ENCODE measurements around the gene ADORA1. TPM values are rescaled to one million over a fixed set of nuclear protein-coding genes. Genes with fewer than 3 reads are reported as not detected.

Gene ADORA1
- total and polyA plus RNA-seq, 2 of the 13 experiments (the other 11 are each of a cell fraction or from before 2014, with no cell fraction given): 0.11 TPM; not detected in 1

GRCh38 chr1:203078478-203078877 lies 49.0 kb upstream of the ADORA1 start:
- no TSS peak for BruUV-seq (replicated peaks)

GRCh38 chr1:203080456-203080855 lies 47.1 kb upstream of the ADORA1 start:
- Histone ChIP-seq H2AFZ (ENCODE audit: low read length) (no peak overlapping the region), H3K4me2 (ENCODE audit: low read depth, low read length) (no peak overlapping the region), H3K27ac (ENCODE audit: extremely low read length, insufficient read depth, low read length) (no peak overlapping the region), H3K79me2 (ENCODE audit: insufficient read depth, low read length) (no peaks in the 10 kb centered on the region), H3K4me1 (ENCODE audit: insufficient read depth, low read length) (no peaks in the 10 kb centered on the region), H3K27me3 (ENCODE audit: control insufficient read depth in 1 of 2, insufficient read depth in 2 of 2, low read length in 2 of 2) (peaks cover 4 to 21% of the 10 kb centered on the region in 2 experiments; a peak in 4 of 5 replicates), H3K4me3 (replicated peaks in 1 of 3; ENCODE audit: insufficient read depth in 1 of 3, low read depth in 2 of 3, low read length in 3 of 3) (no peak overlapping the region), H3K36me3 (replicated peaks in 1 of 2; ENCODE audit: control insufficient read depth in 1 of 2, insufficient read depth in 2 of 2, low read length in 2 of 2) (no peaks in the 10 kb centered on the region), H4K20me1 (ENCODE audit: insufficient read depth, low read length) (no peaks in the 10 kb centered on the region), H3K9me3 (ENCODE audit: low read length) (no peaks in the 10 kb centered on the region), H3K9ac (ENCODE audit: insufficient read depth, low read depth, low read length) (no peak overlapping the region)
- 5% methylated on average over 5 of the region's 5 CpGs for WGBS (ENCODE audit: low lambda C conversion rate)
- DNase-seq (ENCODE audit: low spot score) (no peak), FAIRE-seq (no peak), ATAC-seq (no peak)
- TF ChIP-seq RFX1 (IDR thresholded peaks at IDR 0.05): no peak
- TF ChIP-seq FOXP1 (IDR thresholded peaks at IDR 0.05): no peak
- no peak for TF ChIP-seq FOXP1 (CRISPR knock-in tag; IDR thresholded peaks at IDR 0.05)
- TF ChIP-seq BATF2 (CRISPR knock-in tag; IDR thresholded peaks at IDR 0.05): no peak
- no peak for TF ChIP-seq KAT8 (CRISPR knock-in tag; IDR thresholded peaks at IDR 0.05)
- BruUV-seq (replicated peaks): no TSS peak
- in situ Hi-C loops (cut with HindIII; ENCODE audit: extremely low pct_ligation_motif_present, low pct_unique_long_range_greater_than_20kb) (no loop called here), intact Hi-C loops (cut with micrococcal nuclease; ENCODE audit: unreplicated experiment) (no loop called here)
- CTCF ChIA-PET (ENCODE audit: low intra/inter-chr PET ratio, low total read pairs): no interaction called here
- POLR2A ChIA-PET: no interaction called here

More at GRCh38 chr1:203078478-203078877, 49.0 kb upstream of the ADORA1 start:
- no peak overlapping the region for H3K27ac ChIP-seq (ENCODE audit: extremely low read length, insufficient read depth, low read length)
- H4K20me1 ChIP-seq (ENCODE audit: insufficient read depth, low read length): no peaks in the 10 kb centered on the region
- in situ Hi-C loops (cut with HindIII; ENCODE audit: extremely low pct_ligation_motif_present, low pct_unique_long_range_greater_than_20kb) (no loop called here), intact Hi-C loops (cut with micrococcal nuclease; ENCODE audit: unreplicated experiment) (no loop called here)
- DNase-seq (ENCODE audit: low spot score) (no peak), ATAC-seq (no peak), FAIRE-seq (no peak)
- ChIA-PET POLR2A (no interaction called here), CTCF (ENCODE audit: low intra/inter-chr PET ratio, low total read pairs) (no interaction called here)
- WGBS (ENCODE audit: low lambda C conversion rate): 0% methylated on average over 2 of the region's 3 CpGs
- H3K27me3 ChIP-seq (ENCODE audit: control insufficient read depth in 1 of 2, insufficient read depth in 2 of 2, low read length in 2 of 2): peaks cover 2 to 21% of the 10 kb centered on the region in 2 experiments; a peak in 4 of 5 replicates
- H3K4me3 ChIP-seq (replicated peaks in 1 of 3; ENCODE audit: insufficient read depth in 1 of 3, low read depth in 2 of 3, low read length in 3 of 3): no peak overlapping the region
- H3K9ac ChIP-seq (ENCODE audit: insufficient read depth, low read depth, low read length): no peak overlapping the region
- TF ChIP-seq ZNF30 (CRISPR knock-in tag; IDR thresholded peaks at IDR 0.05) (no peak), RARG (CRISPR knock-in tag; IDR thresholded peaks at IDR 0.05; ENCODE audit: low read depth) (no peak), CSRNP2 (CRISPR knock-in tag; conservative IDR thresholded peaks at IDR 0.05; ENCODE audit: low read depth) (no peak), PAWR (CRISPR knock-in tag; IDR thresholded peaks at IDR 0.05; ENCODE audit: borderline replicate concordance) (no peak), ZNF256 (CRISPR knock-in tag; conservative IDR thresholded peaks at IDR 0.05) (no peak), SMARCE1 (IDR thresholded peaks at IDR 0.05; ENCODE audit: borderline replicate concordance) (no peak), KLF13 (CRISPR knock-in tag; IDR thresholded peaks at IDR 0.05) (no peak), KDM1A (CRISPR knock-in tag; IDR thresholded peaks at IDR 0.05) (no peak), KLF9 (CRISPR knock-in tag; IDR thresholded peaks at IDR 0.05; ENCODE audit: low read depth) (no peak), EED (CRISPR knock-in tag; IDR thresholded peaks at IDR 0.05) (no peak), ZNF317 (CRISPR knock-in tag; IDR thresholded peaks at IDR 0.05) (no peak)
- no peaks in the 10 kb centered on the region for H3K9me3 ChIP-seq (ENCODE audit: low read length)
- H3K36me3 ChIP-seq (replicated peaks in 1 of 2; ENCODE audit: control insufficient read depth in 1 of 2, insufficient read depth in 2 of 2, low read length in 2 of 2): no peaks in the 10 kb centered on the region
- no peak overlapping the region for H2AFZ ChIP-seq (ENCODE audit: low read length)
- no peak overlapping the region for H3K4me2 ChIP-seq (ENCODE audit: low read depth, low read length)
- H3K79me2 ChIP-seq (ENCODE audit: insufficient read depth, low read length): no peaks in the 10 kb centered on the region
- no peaks in the 10 kb centered on the region for H3K4me1 ChIP-seq (ENCODE audit: insufficient read depth, low read length)

Measured in HepG2 (cell line).